ENCODE results near the gene ADCY2.

Gene ADCY2

GRCh38 chr5:7517006-7517405 lies 121.1 kb downstream of the ADCY2 start:
- in situ Hi-C loops (cut with HindIII; ENCODE audit: low pct_ligation_motif_present, low sequenced_read_pairs): no loop called here
- TF ChIP-seq CTCF (IDR thresholded peaks at IDR 0.05; ENCODE audit: low read depth, low read length, missing control alignments): no peak
- no peak for DNase-seq
- no peaks in the 10 kb centered on the region for H3K36me3 ChIP-seq (replicated peaks)
- H3K4me3 ChIP-seq (ENCODE audit: low read depth, low read length): no peak overlapping the region
- no peak overlapping the region for H3K27ac ChIP-seq
- H3K27me3 ChIP-seq (replicated peaks): no peaks in the 10 kb centered on the region

- no peaks in the 10 kb centered on the region for H3K36me3 ChIP-seq (replicated peaks)
- no peak overlapping the region for H3K4me3 ChIP-seq (ENCODE audit: low read depth, low read length)
- in situ Hi-C loops (cut with HindIII; ENCODE audit: low pct_ligation_motif_present, low sequenced_read_pairs): no loop called here
- no peaks in the 10 kb centered on the region for H3K27me3 ChIP-seq (replicated peaks)
- no peak for TF ChIP-seq CTCF (IDR thresholded peaks at IDR 0.05; ENCODE audit: low read depth, low read length, missing control alignments)
- DNase-seq: no peak
- H3K27ac ChIP-seq: no peak overlapping the region
Measured at GRCh38 chr5:7518947-7519560, 123.1 kb downstream of the ADCY2 start.

- Histone ChIP-seq H3K27me3 (replicated peaks) (no peaks in the 10 kb centered on the region), H3K27ac (no peak overlapping the region), H3K36me3 (replicated peaks) (no peaks in the 10 kb centered on the region), H3K4me3 (ENCODE audit: low read depth, low read length) (no peak overlapping the region)
- DNase-seq: no peak
- in situ Hi-C loops (cut with HindIII; ENCODE audit: low pct_ligation_motif_present, low sequenced_read_pairs): no loop called here
- no peak for TF ChIP-seq CTCF (IDR thresholded peaks at IDR 0.05; ENCODE audit: low read depth, low read length, missing control alignments)
Measured at GRCh38 chr5:7519564-7519963, 123.6 kb downstream of the ADCY2 start.

- in situ Hi-C loops (cut with HindIII; ENCODE audit: low pct_ligation_motif_present, low sequenced_read_pairs): no loop called here
- Histone ChIP-seq H3K27ac (no peak overlapping the region), H3K4me3 (ENCODE audit: low read depth, low read length) (no peak overlapping the region), H3K27me3 (replicated peaks) (no peaks in the 10 kb centered on the region), H3K36me3 (replicated peaks) (no peaks in the 10 kb centered on the region)
- no peak for DNase-seq
- no peak for TF ChIP-seq CTCF (IDR thresholded peaks at IDR 0.05; ENCODE audit: low read depth, low read length, missing control alignments)
Measured at GRCh38 chr5:7529880-7530279, 133.9 kb downstream of the ADCY2 start.

GRCh38 chr5:7533941-7534340 lies 138.0 kb downstream of the ADCY2 start:
- no peak overlapping the region for H3K27ac ChIP-seq
- H3K27me3 ChIP-seq (replicated peaks): no peaks in the 10 kb centered on the region
- TF ChIP-seq CTCF (IDR thresholded peaks at IDR 0.05; ENCODE audit: low read depth, low read length, missing control alignments): no peak
- in situ Hi-C loops (cut with HindIII; ENCODE audit: low pct_ligation_motif_present, low sequenced_read_pairs): no loop called here
- no peaks in the 10 kb centered on the region for H3K36me3 ChIP-seq (replicated peaks)
- H3K4me3 ChIP-seq (ENCODE audit: low read depth, low read length): no peak overlapping the region
- DNase-seq: no peak

- Histone ChIP-seq H3K27ac (no peak overlapping the region), H3K27me3 (replicated peaks) (no peaks in the 10 kb centered on the region), H3K4me3 (ENCODE audit: low read depth, low read length) (no peak overlapping the region), H3K36me3 (replicated peaks) (no peaks in the 10 kb centered on the region)
- DNase-seq: no peak
- in situ Hi-C loops (cut with HindIII; ENCODE audit: low pct_ligation_motif_present, low sequenced_read_pairs): no loop called here
- TF ChIP-seq CTCF (IDR thresholded peaks at IDR 0.05; ENCODE audit: low read depth, low read length, missing control alignments): no peak
Measured at GRCh38 chr5:7534505-7534904, 138.6 kb downstream of the ADCY2 start.

All from brain microvascular endothelial cell (primary cell).